Spleen (tissue), 11 donors: ENCODE measurements around the gene C1QTNF8. TPM values are rescaled to one million over a fixed set of nuclear protein-coding genes. Genes with fewer than 3 reads are reported as not detected.

ENCODE experiments used
- DNase-seq: peaks from one replicate; pipeline ENCODE4 v3.0.0-alpha.2; 2020
- H3K27ac ChIP-seq, 8 donors: fragments of 200-600 bp; sonication (generic) in 7 of 8; 1 replicate in 4 of 8; 2 replicates in 4 of 8; pipeline versions ENCODE4 v1.5.0 to v1.8.0; 2016 to 2021; ENCODE audit warnings: inconsistent platforms in 4 of 8, mild to moderate bottlenecking in 4 of 8, moderate library complexity in 1 of 8
- H3K27me3 ChIP-seq, 7 donors: fragments of 200-600 bp; sonication (generic) in 6 of 7; replicated peaks in 1 of 7; 1 replicate in 4 of 7; 2 replicates in 3 of 7; pipeline versions ENCODE4 v1.5.0 to v1.8.0; 2016 to 2021; ENCODE audit warnings: inconsistent platforms in 3 of 7, mild to moderate bottlenecking in 1 of 7
- H3K36me3 ChIP-seq, 6 donors: fragments of 200-600 bp; sonication (generic) in 5 of 6; 1 replicate in 4 of 6; 2 replicates in 2 of 6; pipeline versions ENCODE4 v1.5.0 to v1.8.0; 2016 to 2021; ENCODE audit warnings: inconsistent platforms in 2 of 6
- H3K4me1 ChIP-seq, 6 donors: fragments of 200-600 bp; sonication (generic) in 5 of 6; 1 replicate in 3 of 6; 2 replicates in 3 of 6; pipeline versions ENCODE4 v1.5.0 to v1.8.0; 2016 to 2021; ENCODE audit warnings: inconsistent platforms in 3 of 6
- H3K4me3 ChIP-seq, 8 donors: fragments of 200-600 bp; sonication (generic) in 7 of 8; 1 replicate in 4 of 8; 2 replicates in 4 of 8; pipeline versions ENCODE4 v1.5.0 to v1.8.0; 2016 to 2021; ENCODE audit warnings: inconsistent platforms in 4 of 8, mild to moderate bottlenecking in 4 of 8, moderate library complexity in 2 of 8
- H3K9me3 ChIP-seq, 8 donors: fragments of 200-600 bp; sonication (generic) in 7 of 8; 1 replicate in 4 of 8; 2 replicates in 4 of 8; pipeline versions ENCODE4 v1.5.0 to v1.8.0; 2016 to 2021; ENCODE audit warnings: inconsistent platforms in 4 of 8
- POLR2A ChIP-seq, 3 donors: fragments of 450-650 bp; IDR thresholded peaks; one replicate each; pipeline ENCODE4 v1.5.1; 2017; ENCODE audit warnings: antibody characterized with exemption in 3 of 3, mild to moderate bottlenecking in 1 of 3
- POLR2AphosphoS5 ChIP-seq, 3 donors: sonication (generic); formaldehyde crosslinking; IDR thresholded peaks; one replicate each; pipeline ENCODE4 v1.5.1; 2017; ENCODE audit warnings: antibody characterized with exemption in 3 of 3
- WGBS, 5 donors: extraction: QIAGEN DNeasy Blood & Tissue Kit in 3 of 5; methylation state at CpG; one replicate each; pipeline versions ENCODE4 v1.1.5 to v1.1.7; 2013 to 2018; 5-methylcytosine and 5-hydroxymethylcytosine counted together
- intact Hi-C: fragments of 100-400 bp; cut with DNase I; formaldehyde crosslinking; loops from one replicate; pipeline ENCODE4 v1.15.0; 2023; ENCODE audit warnings: low total_unique reads
- polyA plus RNA-seq, 3 donors: library from polyadenylated mRNA; stranded (reverse); fragments of 200-250 nt; gene quantifications; one replicate each; pipeline ENCODE4 v1.2.1, GENCODE V29; 2013
- total RNA-seq, 7 donors: library from RNA; depleted of rRNA in 3 of 7; stranded (reverse); fragments of >200 nt in 3 of 7; fragmentation: NEBNext Ultra II Directional in 4 of 7; extraction: Animal tissue kit (Norgen Biotek cat#: 25700) in 4 of 7; gene quantifications; one replicate each; pipeline versions ENCODE4 v1.1.0 to v1.2.1, GENCODE V29; 2016 to 2021
- TF ChIP-seq, protein P1 (sequence below), 11 experiments: fragments of 200-600 bp in 7 of 11; fragments of 450-650 bp in 4 of 11; sonication (generic) in 4 of 11; IDR thresholded peaks in 8 of 11; conservative IDR thresholded peaks in 3 of 11; 1 replicate in 7 of 11; 2 replicates in 4 of 11; pipeline versions ENCODE4 v1.4.0 to v1.8.0; 2016 to 2021; ENCODE audit warnings: antibody characterized with exemption in 11 of 11, inconsistent platforms in 4 of 11, mild to moderate bottlenecking in 1 of 11
- donor health status: healthy with polysubstance abuse.
- donor health status: DM: no; HTN: no; CAD: no; lungs with moderate emphysema.
- donor health status: DM: no; HTN: no; CAD: no.
- donor health status: Bipolar disorder and iron deficiency.
- donor health status: healthy.
- donor health status: DM: no; HTN: no; CAD: no.
- donor health status: DM: yes; HTN: yes; CAD: no.

The C1QTNF8 gene
- total and polyA plus RNA-seq, 10 donors = not detected

- no peak for DNase-seq
These were observed 2.4 kb upstream of the C1QTNF8 start for GRCh38 chr16:1098266-1098991.

DNA sequence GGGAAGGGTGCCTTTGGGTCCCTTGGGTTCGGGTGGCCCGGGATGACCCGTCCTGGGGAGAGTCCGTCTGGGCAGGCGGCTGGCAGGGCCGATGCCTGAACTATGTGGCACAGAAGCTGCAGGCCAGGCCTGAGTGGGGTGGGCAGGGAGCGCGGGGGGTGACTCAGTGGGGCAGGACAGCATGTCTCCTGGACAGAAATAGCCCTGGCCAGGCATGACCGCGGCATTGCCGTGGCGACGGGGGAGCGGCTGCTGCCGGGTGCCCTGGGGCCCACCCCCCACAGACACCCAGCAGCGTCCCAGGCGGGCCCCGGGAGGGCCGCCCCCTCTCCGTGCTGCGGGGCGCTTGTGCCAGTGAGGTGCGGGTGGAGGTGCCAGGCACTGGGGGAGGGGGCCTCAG, 1.8 kb upstream of the C1QTNF8 start:
- H3K4me1 ChIP-seq = peaks cover 0 to under 1% (median under 1%) of the 10 kb centered on the region in 6 donors
- TF ChIP-seq POLR2AphosphoS5 (IDR thresholded peaks at IDR 0.05) (no peak), POLR2A (IDR thresholded peaks at IDR 0.05) (no peak)
- TF ChIP-seq, protein P1, sequence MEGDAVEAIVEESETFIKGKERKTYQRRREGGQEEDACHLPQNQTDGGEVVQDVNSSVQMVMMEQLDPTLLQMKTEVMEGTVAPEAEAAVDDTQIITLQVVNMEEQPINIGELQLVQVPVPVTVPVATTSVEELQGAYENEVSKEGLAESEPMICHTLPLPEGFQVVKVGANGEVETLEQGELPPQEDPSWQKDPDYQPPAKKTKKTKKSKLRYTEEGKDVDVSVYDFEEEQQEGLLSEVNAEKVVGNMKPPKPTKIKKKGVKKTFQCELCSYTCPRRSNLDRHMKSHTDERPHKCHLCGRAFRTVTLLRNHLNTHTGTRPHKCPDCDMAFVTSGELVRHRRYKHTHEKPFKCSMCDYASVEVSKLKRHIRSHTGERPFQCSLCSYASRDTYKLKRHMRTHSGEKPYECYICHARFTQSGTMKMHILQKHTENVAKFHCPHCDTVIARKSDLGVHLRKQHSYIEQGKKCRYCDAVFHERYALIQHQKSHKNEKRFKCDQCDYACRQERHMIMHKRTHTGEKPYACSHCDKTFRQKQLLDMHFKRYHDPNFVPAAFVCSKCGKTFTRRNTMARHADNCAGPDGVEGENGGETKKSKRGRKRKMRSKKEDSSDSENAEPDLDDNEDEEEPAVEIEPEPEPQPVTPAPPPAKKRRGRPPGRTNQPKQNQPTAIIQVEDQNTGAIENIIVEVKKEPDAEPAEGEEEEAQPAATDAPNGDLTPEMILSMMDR (IDR thresholded peaks at IDR 0.05 in 8 of 11, conservative IDR thresholded peaks at IDR 0.05 in 3 of 11) = no peak
- intact Hi-C loops = no loop called here
- DNase-seq = no peak
- WGBS, 5 donors = 75 to 86% (median 83%) methylated on average over 8 to 23 of the region's 23 CpGs
- H3K36me3 ChIP-seq = no peaks in the 10 kb centered on the region
- H3K4me3 ChIP-seq = no peak overlapping the region
- H3K27me3 ChIP-seq = peaks cover 0 to 89% (median 29%) of the 10 kb centered on the region in 7 donors
- no peak overlapping the region for H3K27ac ChIP-seq
- H3K9me3 ChIP-seq = no peaks in the 10 kb centered on the region

More at GRCh38 chr16:1098266-1098991, 2.4 kb upstream of the C1QTNF8 start:
- TF ChIP-seq POLR2A (IDR thresholded peaks at IDR 0.05) = no peak
- TF ChIP-seq, protein P1 (IDR thresholded peaks at IDR 0.05 in 8 of 11, conservative IDR thresholded peaks at IDR 0.05 in 3 of 11) = no peak
- no peak for TF ChIP-seq POLR2AphosphoS5 (IDR thresholded peaks at IDR 0.05)
- Histone ChIP-seq H3K4me3 (no peak overlapping the region), H3K27me3 (peaks cover 5 to 95% (median 35%) of the 10 kb centered on the region in 7 donors), H3K9me3 (no peaks in the 10 kb centered on the region), H3K36me3 (no peaks in the 10 kb centered on the region), H3K4me1 (peaks cover 4 to 7% (median 6%) of the 10 kb centered on the region in 6 donors), H3K27ac (no peak overlapping the region)
- intact Hi-C loops = no loop called here
- 31 to 51% (median 46%) methylated on average over 9 to 34 of the region's 34 CpGs for WGBS, 5 donors

- H3K9me3 ChIP-seq = no peaks in the 10 kb centered on the region
- H3K4me1 ChIP-seq = no peaks in the 10 kb centered on the region
- peaks cover 0 to 84% (median 29%) of the 10 kb centered on the region in 7 donors for H3K27me3 ChIP-seq
- WGBS, 5 donors = 53 to 89% (median 74%) methylated on average over 3 to 18 of the region's 18 CpGs
- intact Hi-C loops = no loop called here
- TF ChIP-seq, protein P1 (IDR thresholded peaks at IDR 0.05 in 8 of 11, conservative IDR thresholded peaks at IDR 0.05 in 3 of 11) = no peak
- TF ChIP-seq POLR2AphosphoS5 (IDR thresholded peaks at IDR 0.05) (no peak), POLR2A (IDR thresholded peaks at IDR 0.05) (no peak)
- no peak for DNase-seq
- H3K36me3 ChIP-seq = no peaks in the 10 kb centered on the region
- H3K27ac ChIP-seq = no peak overlapping the region
- H3K4me3 ChIP-seq = no peak overlapping the region
These were observed 1.1 kb upstream of the C1QTNF8 start for GRCh38 chr16:1097156-1097555.

DNA sequence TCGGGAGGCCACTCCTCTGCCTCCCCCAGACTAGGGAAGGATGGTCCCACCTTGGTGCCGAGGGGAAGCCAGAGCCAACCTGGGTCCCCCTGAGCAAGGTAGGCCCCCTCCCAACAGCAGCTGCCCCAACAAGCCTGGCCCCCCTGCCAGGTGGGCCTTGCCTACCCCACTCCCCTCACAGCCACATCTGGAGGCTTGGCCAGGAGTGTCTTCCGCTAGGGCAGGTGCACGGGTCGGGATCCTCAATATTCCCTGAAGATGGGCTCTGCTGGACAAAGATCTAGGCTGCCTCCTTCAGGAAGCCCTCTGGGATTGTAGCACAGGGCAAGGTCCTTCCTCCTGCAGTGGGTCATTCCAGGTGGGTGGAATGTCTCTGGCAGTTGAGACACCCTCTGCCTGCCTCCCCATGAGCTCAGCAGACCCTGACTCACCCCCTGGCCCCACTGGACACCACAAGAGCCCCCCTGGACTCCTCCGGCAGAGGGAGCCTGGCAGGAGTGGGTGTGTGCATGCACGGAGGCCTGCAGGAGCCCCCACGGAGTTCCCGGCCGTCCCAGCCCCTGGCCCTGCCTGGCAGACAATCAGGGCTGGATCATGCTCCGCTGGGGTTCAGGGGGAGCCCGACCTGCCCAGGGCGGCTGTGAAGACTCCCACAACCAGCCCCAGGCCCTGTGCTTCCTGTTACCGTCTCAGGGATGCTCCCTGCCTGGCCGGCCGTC, 435 bp downstream of the C1QTNF8 start:
- no peak for DNase-seq
- no peak overlapping the region for H3K4me3 ChIP-seq
- WGBS, 5 donors = 30 to 89% (median 62%) methylated on average over 3 to 16 of the region's 16 CpGs
- H3K27ac ChIP-seq = no peak overlapping the region
- H3K9me3 ChIP-seq = no peaks in the 10 kb centered on the region
- peaks cover 0 to under 1% (median 0%) of the 10 kb centered on the region in 6 donors for H3K4me1 ChIP-seq
- intact Hi-C loops = no loop called here
- H3K27me3 ChIP-seq = peaks cover 0 to 84% (median 18%) of the 10 kb centered on the region in 7 donors
- H3K36me3 ChIP-seq = no peaks in the 10 kb centered on the region
- TF ChIP-seq, protein P1 (IDR thresholded peaks at IDR 0.05 in 8 of 11, conservative IDR thresholded peaks at IDR 0.05 in 3 of 11) = no peak
- no peak for TF ChIP-seq POLR2A (IDR thresholded peaks at IDR 0.05)
- TF ChIP-seq POLR2AphosphoS5 (IDR thresholded peaks at IDR 0.05) = no peak
